Stimulated activated CD8-positive, alpha-beta memory T cell treated with anti-CD3 and anti-CD28 coated beads, Interleukin-12 subunit alpha, Interleukin-12 subunit beta, amount 100 ng/mL, for 24 hours (primary cell): ENCODE data around the gene SUPT3H.

ENCODE experiments used
- DNase-seq: peaks from one replicate; pipeline ENCODE4 v3.0.0-alpha.2; 2020; ENCODE audit errors: extremely low read depth

The SUPT3H gene

DNA sequence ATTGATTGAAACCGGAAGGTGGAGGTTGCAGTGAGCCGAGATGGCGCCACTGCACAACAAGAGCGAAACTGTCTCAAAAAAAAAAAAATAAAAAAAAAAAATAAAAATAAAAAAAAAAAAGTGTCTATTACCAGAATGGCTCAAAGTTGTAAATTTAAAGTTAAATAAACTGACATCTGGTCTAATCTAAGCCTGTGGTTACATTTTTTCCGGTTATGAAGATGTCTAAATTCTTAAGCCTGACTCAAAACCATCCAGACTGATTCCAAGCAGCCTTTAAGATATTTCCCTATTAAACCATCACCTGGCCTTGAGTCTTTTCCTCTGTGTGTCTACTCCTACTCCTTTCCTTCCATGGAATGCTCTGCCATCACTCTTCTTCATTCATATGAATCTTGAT lies 421.3 kb downstream of the SUPT3H start:
- no peak for DNase-seq

DNA sequence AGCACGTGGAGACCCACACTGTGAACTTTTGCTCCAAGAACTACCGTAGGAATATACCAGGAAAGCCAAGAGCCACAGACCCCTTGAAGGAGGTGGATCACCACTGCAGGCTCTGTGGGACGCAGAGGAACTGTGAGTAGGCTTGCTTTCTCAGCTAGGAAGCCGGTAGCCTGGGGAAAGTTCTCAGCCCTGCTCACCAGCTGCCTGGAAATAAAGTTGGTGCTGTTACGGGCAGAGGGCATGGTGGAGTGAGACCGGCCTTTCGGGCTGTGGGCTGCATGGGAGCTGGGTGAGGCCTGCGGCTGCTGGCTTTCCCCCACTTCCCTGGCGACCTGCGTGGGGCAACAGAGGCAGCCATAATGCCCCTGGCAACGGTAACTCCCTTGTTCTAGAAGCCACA lies 422.6 kb downstream of the SUPT3H start:
- no peak for DNase-seq

DNA sequence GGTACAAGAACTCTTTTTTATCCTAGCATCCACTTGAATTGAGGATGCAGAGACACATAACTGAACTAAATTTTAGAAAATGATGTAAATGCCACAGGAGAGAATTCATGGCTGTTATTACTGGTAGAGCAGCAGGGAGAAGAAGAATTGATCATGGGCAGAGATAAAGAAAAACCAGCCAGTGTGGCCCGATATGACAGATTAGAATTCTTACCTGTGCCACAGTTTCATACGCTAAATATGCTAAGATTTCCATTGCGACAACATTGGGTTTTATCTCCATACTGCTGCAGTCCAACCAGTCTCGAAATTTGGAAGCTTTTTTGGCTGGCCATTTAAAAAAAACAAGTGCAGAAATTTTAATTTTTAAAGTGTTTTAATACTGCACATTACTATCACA lies 423.5 kb downstream of the SUPT3H start:
- DNase-seq, result no peak

DNA sequence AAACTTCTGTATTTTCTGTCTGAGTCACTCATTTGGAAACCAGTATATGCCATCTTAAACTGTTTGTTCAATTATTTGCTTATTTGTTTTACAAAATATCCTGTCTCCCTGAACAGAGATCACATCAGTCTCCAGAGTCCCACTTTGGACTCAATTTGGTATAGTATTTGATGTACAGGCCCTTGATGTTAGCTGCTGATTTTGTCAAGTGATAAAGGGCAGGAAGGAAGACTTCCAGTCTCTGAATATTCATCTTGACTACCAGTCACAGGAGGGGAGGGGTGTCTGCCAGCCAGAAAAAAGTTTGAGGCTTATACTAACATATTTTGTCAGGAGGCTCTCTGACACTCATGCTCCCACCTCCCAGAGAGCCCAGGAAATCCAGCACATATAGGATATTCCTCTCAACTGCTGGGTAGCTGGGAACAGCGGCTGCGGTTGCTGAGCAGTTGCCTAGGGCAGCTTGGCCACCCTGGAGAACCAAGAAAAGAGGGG lies 426.4 kb downstream of the SUPT3H start:
- no peak for DNase-seq

DNA sequence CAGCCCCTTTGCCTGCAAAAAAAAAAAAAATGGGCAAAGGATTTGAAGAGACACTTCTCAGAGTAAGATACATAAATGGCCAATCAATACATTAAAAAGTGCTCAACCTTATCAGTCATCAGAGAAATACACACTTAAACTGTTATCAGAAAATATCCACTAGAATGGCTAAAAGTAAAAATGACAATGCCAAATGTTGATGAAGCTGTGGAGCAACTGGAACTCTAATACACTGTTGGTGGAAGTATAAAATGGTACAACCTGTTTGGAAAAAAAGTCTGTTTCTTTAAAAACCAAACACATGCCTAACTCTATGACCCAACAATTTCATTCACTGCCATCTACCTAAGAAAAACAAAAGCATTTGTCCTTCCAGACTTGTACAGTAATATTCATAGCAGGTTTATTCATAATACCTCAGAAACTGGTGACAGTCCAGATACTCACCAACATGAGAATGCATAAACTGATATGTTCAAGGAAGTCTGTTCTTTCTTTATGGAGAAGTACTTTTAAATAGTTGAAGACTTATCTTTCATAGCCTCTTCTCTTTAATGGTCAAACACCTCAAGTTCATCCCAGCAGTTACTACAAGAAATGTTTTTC lies 428.0 kb downstream of the SUPT3H start:
- DNase-seq, result no peak

DNA sequence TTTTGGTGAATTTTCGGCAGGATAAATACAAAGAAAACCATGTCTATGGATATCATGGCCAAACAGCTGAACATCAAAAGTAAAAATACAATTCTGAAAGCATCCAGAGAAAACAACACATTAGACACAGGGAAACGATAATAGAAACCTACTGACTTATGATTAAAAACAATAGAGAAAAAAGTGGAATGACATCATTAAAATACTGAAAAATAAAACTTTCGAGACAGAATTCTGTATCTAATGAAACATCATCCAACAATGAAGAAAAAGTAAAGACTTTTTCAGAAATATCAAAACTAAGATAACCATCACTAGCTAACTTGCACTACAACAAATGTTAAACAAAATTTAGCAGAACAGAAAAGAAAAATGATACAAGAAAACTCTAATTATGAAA lies 434.2 kb downstream of the SUPT3H start:
- no peak for DNase-seq

DNA sequence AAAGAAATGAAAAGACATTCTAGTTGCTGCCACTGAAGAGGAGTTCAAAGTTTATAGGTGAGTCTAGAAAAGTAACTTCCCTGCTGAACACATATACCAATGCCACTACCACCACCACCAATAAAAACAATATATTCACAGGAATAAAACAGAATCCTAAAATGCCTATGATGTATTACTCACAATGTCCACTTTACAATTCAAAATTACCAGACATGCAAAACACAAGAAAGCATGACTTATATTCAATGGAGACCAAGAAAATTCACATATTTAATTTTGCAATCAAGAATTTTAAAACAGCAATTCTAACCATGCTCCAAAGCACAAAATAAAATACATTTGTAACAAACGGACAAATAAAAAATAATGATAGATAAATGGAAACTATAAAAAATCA lies 434.9 kb downstream of the SUPT3H start:
- DNase-seq, result no peak

DNA sequence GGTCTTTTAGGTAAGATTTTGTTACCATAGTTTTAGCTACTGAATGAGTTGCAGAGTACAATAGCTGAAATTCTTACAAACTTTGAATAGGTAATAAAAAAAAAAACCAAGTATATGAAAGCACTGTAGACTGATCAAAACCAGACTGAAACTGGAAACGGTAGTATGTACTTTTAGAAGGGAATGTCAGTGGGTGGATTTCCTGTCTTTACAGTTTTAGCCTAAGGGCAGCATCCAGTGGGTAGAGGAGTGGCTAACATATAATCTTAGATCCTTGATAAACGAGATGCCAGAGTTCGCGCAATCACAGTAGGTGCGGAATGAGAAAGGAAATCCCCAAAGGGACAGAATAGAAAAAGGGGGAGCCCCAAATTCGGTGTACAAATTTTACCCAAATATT lies 435.5 kb downstream of the SUPT3H start:
- DNase-seq, result no peak

DNA sequence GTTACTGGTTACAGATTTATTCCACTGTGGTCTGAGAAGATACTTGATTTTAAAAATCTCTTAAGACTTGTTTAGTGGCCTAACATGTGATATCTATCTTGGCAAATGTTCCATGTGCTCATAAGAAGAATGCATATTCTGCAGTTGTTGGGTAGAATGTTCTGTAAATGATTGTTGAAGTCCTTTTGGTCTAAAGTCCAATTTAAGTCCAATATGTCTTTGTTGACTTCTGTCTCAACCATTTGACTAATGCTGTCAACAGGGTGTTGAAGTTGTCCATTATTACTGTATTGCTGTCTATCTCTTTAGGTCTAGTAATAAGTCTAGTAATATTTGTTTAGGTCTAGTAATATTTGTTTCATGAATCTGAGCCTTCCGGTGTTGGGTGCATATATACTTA lies 437.4 kb downstream of the SUPT3H start:
- DNase-seq, result no peak

DNA sequence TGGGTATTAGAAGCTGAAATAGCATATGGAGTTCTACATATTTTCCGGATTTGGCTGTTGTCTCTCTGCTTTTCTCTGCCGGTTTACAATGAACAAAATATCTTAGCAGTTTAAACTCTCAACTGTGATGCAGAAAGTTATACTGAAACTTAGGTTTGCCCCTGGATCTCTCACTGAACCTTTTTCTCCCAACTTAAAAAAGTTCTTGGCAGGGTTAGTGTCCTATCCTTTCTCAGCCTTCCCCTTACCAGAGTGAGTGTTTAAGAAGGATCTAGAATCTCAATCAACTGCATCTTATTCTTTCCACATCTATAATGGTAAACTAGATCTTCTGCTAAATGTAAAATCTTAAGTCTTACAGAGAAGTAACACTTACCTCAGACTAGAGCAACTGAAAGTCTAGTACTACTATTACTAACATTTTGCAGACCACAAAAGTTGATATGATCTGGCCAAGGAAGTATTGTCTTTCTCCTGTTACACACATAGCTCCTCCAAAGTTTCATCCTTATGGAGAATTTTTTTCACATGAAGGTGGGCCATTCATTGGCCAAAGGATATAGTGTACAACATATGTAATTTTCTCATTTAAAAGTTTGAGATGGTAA lies 441.9 kb downstream of the SUPT3H start:
- no peak for DNase-seq

DNA sequence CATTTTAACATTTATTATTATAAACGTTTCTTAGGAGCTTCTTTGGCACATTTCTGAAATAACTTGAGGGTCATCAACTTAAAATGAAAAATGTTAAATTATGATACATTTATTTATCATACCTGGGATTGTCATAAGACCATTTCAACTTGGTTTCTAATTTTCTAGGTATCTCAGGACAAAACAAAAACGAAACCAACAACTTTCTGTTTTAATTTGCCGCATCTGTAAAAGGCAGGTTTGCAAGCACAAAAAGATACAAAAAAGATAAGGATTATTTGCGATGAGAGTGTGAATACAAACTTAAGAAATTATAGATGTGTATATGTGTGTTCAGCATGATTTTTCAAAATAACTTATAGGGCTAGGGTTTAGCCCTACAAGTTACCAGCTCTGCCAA lies 444.6 kb downstream of the SUPT3H start:
- no peak for DNase-seq

DNA sequence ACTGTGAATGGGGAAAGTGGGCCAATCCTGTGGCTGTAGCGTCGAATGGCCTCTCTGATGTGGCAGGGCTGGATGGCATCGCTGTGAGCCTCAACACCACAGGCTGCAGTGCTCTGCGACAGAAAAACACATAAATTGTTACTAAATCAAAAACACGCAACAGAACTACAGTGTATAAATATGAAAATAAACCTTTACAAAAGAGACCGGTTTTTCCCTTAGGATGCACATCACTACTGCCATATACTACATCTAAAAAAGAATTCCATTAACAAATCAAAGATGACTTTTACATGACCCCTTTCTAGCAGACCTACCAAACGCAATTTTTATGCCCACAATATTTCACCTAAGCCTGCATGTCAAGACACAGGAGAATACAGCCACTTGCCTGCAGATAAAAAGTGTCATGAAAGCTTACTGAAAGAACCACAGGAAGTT lies 445.1 kb downstream of the SUPT3H start:
- no peak for DNase-seq

DNA sequence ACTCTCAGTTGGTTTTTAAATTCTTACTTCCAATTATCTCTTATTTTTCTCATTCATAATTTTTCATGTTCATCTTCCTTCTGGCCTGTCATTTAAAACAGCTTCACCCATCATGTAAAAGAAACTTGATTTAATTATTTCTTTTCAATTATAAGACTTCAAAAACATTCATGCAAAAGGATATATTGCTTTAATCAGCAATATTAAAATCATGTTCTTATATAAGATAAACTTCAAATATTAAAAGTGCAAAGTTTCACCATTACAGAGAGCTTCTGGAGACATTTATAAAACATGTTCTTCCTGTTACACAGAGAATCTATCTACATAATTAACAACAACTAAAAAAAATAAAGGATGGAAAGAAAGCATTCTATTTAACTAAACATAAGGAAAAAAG lies 446.3 kb downstream of the SUPT3H start:
- no peak for DNase-seq

DNA sequence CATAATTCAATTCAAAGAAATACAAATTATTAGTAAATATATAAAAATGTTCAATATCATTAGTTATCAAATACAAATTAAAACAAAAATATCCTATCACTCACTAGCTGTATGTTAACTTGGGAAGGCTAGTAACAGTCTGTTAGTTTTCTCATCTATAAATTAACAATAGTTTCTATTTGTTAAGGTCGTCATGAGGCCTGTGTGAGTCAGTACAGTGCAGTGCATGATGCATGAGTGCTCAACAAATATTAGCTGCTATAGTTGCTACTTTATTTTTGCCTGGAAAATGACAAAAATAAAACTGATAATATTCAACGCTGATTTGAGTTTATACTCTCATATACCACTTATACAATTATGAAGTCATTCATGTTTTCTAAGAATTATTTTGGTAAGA lies 451.2 kb downstream of the SUPT3H start:
- no peak for DNase-seq

DNA sequence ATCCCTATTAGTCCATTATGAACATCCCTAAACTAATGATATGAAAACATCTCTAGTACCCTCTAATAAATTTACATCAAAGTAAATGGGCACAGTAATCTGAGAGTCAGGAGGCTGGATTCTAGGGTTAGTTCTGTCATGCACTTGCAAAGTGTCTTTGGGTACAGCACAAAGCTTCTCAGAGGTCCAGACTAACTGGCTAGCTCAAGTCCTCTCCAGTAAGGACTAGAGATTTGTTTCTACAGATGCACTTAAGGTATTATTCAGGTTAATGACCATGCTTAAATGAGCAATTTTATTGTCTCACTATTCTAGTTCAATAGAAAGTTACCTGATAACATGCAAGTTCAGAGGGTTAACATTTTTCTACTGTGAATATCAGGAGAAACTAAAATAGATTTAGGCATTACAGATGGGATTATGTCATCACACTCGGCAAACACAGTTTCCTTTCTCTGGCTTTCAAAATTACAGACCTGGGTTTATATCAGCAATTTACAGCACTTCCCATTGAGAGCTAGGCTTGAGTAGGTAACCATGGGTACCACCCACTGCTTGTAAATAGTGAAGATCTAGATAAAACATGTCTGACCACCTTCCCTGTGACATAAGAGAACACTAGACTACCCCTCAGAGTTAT lies 452.5 kb downstream of the SUPT3H start:
- DNase-seq, result no peak

DNA sequence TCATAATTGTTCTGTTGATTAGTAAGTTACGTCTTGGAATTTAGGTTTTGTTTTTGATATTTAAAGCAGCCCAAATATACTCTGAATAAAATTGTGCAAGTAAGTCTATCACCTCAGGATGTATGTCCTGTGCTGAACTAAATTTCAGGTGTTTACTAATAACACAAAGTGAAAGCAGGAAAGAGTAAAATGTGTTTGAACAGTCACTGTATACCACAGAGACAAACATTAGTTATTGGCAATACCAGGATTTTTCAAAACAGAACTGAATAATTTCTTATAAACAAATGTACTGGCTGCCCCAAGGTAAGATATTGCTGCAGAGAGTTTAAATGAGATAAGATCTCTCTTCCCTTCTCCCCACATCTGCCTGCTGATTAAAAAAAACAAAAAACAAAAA lies 454.3 kb downstream of the SUPT3H start:
- no peak for DNase-seq

DNA sequence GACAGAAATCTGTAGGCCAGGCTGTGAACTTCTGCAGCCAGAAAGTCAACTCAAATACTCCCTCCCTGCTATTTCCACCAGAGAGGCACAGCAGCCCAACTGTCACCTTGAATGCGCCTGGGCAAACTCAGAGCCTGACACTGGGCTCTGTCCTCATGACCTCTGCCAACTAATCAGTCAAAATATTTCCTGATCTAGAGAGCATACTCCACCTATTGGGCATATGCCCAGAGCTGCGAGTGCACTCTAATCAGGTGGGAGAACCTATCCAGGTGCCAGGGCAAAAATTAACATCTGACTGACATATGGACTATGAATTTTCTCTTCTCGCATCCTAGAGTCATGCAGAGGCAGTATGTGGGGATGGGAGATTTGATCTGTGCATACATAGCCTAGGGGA lies 455.9 kb downstream of the SUPT3H start:
- no peak for DNase-seq

DNA sequence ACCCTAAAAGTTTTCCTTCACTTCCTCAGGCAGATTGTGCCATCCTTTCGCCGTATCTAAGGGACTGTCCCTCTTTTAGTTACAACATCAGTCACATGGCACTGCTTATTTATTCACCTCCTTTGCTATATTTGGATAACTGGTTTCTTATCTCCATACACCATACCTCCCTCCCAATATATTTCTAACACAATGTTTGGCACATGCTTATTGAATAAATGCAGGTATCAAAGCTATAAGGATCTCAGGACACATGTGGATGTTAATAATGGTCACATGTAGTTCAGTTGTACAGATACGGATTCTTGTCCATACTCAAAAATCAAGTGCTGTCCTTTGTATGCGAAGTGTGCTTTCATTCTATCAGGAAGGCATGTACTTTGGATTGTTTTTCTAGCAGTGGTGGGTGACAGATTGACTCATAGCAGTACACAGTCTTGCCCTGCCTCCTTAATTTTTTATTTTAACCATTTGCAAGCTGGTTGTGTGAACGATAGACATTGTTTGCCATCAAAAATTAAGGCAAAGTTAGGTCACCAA lies 456.7 kb downstream of the SUPT3H start:
- DNase-seq, result no peak

DNA sequence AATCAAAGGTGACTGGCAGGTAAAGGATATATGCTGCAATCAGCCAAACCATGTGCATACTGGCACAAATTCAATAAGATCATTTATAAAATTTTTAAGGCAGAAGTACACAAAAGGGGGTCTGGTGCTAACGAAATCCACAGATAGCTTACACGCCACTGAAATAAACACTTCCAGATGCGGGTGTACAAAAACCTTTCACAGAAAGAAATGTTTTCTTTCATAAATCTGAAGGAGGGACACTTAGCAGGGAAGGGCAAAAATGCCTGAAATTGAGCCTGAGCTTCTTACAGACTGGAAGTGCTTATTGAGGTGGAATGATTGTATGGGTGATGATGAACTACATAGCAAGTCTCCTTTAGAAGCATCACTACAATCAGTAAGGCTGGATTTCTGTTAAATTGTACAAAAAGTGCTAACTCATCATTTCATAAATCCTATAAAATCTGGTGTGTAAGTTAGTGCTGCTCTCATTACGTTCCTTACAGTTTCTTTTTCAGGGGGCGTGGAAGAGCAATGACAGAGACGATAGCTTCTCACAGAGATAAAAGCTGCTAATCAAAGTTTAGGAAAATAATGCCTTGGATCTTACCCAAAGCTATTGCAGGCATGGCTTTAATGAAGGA lies 458.9 kb downstream of the SUPT3H start:
- no peak for DNase-seq

DNA sequence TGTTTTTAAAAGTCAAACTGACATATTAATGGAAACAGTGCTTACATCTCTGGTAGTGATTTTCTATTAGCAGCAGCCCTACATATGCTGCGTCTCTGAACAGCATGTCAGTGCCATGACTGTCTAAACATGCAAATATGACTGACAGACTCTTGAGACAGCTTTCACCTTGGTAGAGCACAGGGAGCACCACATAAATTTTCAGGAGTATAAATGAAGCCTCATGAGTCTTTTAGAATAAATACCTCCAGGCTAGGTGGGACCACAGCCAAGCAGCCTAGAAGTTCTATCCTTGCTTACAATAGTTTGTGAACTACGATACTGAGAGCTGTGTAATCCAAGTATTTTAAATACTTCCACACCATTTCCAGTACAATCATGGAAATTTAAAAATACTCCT lies 460.3 kb downstream of the SUPT3H start:
- DNase-seq, result no peak

DNA sequence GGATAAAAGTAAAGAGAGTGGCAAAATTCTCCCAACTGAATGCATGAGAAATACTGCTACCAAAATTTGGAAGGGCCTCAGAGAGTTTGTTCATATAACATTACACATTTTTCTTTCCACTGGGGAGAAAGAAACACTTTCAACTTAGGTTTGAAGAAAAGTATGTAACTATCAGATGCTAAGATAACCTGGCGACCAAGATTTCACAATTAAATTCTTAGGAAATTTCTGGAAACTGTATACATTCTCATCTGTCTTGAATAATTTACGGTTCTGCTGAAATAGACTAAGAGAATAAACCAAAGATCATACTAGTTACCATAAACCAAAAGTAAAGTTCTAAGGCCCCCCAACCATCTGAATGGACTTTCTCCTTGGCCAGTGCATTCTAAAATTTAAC lies 462.6 kb downstream of the SUPT3H start:
- no peak for DNase-seq

DNA sequence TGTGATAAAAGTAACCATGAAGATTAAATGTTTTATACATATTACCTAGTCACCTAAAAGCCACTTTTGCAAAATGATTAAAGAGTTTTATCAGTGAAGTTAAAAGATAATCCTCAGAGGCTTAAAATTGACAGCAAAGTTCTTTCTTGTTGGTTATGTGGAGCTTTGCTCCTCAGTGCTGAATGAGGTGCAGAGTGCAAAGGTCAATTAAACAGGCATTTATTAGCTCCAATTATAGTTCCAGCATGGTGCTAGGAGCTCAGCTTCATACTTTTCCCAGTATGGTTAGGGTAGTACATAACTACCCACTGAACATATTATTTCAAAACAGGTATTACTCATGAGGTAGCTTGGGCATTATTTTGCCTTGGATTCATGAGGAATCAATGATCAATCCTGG lies 463.6 kb downstream of the SUPT3H start:
- no peak for DNase-seq

DNA sequence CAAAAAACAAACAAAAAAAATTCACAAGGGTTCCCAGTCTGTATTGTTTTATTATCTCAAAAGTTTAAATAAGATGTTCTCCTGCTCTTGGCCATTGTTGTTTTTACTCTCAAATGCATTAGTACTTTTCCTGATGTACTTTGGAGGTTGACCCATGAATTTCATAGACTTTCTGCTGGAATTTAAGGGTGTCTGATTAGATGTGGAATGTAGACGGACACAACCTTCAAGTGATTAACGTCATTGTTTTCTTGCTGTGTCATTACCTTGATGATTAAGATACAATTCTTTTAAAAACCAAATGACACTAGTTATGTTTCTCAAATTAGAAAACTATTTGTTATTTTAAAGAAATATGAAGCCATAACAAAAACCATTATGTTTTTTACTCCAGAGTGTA lies 471.0 kb downstream of the SUPT3H start:
- DNase-seq, result no peak
